ENCODE results near the gene PLSCR2. TPM values are rescaled to one million over a fixed set of nuclear protein-coding genes. Genes with fewer than 3 reads are reported as not detected.
"Not testable (repeated sequence)": the region's sequence is repeated elsewhere in the genome, so short reads cannot be mapped to it uniquely, and the experiment has no call there.

Gene PLSCR2
- total and polyA plus RNA-seq, 2 experiments from 2014 or later = not detected

DNA sequence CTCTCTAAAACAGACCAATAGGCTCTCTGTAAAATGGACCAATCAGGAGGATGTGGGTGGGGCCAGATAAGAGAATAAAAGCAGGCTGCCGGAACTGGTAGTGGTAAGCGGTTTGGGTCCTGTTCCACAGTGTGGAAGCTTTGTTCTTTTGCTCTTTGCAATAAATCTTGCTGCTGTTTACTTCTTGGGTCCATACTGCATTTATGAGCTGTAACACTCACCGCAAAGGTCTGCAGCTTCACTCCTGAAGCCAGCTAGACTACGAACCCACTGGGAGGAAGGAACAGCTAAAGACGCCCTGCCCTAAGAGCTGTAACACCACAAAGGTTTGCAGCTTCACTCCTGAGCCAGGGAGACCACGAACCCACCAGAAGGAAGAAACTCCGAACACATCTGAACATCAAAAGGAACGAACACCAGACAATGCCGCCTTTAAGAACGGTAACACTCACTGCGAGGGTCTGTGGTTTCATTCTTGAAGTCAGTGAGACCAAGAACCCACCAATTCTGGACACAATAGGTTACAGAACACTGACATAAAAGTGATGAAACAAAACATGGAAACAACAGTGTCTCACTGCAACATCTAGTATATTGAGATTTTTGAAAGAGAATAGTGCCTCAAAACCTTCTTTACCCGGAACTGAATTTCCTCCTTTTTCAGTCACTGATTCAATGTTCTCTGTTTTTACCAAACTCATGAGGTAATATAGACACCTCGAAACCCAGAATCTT lies 28.8 kb upstream of the PLSCR2 start:
- Histone ChIP-seq H2AFZ (no peak overlapping the region), H3F3A (ENCODE audit: insufficient read depth) (peaks cover 16% of the 10 kb centered on the region), H3K27me3 (replicated peaks; ENCODE audit: insufficient read depth) (no peaks in the 10 kb centered on the region), H3K9me3 (ENCODE audit: low read depth) (no peaks in the 10 kb centered on the region), H3K4me2 (ENCODE audit: unreplicated experiment) (no peak overlapping the region), H3K4me1 (ENCODE audit: insufficient read depth) (peaks cover 12% of the 10 kb centered on the region), H3K27ac (no peak overlapping the region), H3K9ac (no peak overlapping the region), H3K79me2 (ENCODE audit: insufficient read depth) (no peaks in the 10 kb centered on the region), H4K20me1 (ENCODE audit: insufficient read depth) (no peaks in the 10 kb centered on the region), H3K36me3 (ENCODE audit: low read depth) (no peaks in the 10 kb centered on the region), H3K9me2 (ENCODE audit: insufficient read depth) (no peaks in the 10 kb centered on the region; the same call in 1 of the 2 replicates), H3K4me3 (no peak overlapping the region)
- TF ChIP-seq EZH2 (IDR thresholded peaks at IDR 0.05; ENCODE audit: insufficient read depth, poor library complexity, severe bottlenecking) (no peak), EZH2phosphoT487 (IDR thresholded peaks at IDR 0.05; ENCODE audit: insufficient read depth, low read depth) (no peak)
- WGBS, 2 experiments (ENCODE audit: low coverage in 1 of 2, low lambda C conversion rate in 2 of 2, missing lambda C conversion rate in 2 of 2) = 85 to 88% methylated on average over 13 of the region's 13 CpGs
- DNase-seq = no peak
- in situ Hi-C loops (cut with MboI) = no loop called here

- H3K4me2 ChIP-seq (ENCODE audit: unreplicated experiment); DNase-seq; H3K79me2 ChIP-seq (ENCODE audit: insufficient read depth); H2AFZ ChIP-seq; H3K4me3 ChIP-seq; in situ Hi-C loops (cut with MboI); H3K4me1 ChIP-seq (ENCODE audit: insufficient read depth); H3K9me3 ChIP-seq (ENCODE audit: low read depth); H3K9me2 ChIP-seq (ENCODE audit: insufficient read depth); H4K20me1 ChIP-seq (ENCODE audit: insufficient read depth); H3F3A ChIP-seq (ENCODE audit: insufficient read depth); H3K27me3 ChIP-seq (replicated peaks; ENCODE audit: insufficient read depth); H3K36me3 ChIP-seq (ENCODE audit: low read depth); H3K9ac ChIP-seq; H3K27ac ChIP-seq: not testable (repeated sequence)
- 92 to 93% methylated on average over 24 to 28 of the region's 28 CpGs for WGBS, 2 experiments (ENCODE audit: low coverage in 1 of 2, low lambda C conversion rate in 2 of 2, missing lambda C conversion rate in 2 of 2)
These were observed 27.9 kb upstream of the PLSCR2 start for GRCh38 chr3:146497145-146497843.

DNA sequence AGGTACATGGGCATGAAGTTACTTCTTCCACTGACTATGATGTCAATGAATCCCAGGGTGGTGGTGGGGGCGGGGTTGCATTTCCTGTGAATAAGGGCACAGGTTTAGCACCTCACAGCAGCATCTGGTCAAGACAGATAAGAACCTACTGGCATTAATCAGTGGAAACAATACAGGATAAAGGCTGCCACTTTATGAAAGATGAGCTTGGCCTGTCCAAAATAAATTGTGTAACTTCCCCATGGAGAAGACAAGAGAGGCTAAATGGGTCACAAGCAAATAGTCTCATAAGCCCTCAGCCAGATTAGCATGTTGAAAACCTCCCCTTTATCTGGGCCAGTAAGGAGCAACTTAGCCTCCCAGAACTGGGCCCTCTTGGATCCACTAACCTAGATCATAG lies 27.4 kb upstream of the PLSCR2 start:
- H3K27ac ChIP-seq = no peak overlapping the region
- in situ Hi-C loops (cut with MboI) = no loop called here
- no peaks in the 10 kb centered on the region for H3K36me3 ChIP-seq (ENCODE audit: low read depth)
- 50 to 71% methylated on average over 1 of the region's 1 CpG for WGBS, 2 experiments (ENCODE audit: low coverage in 1 of 2, low lambda C conversion rate in 2 of 2, missing lambda C conversion rate in 2 of 2)
- no peak overlapping the region for H3K4me2 ChIP-seq (ENCODE audit: unreplicated experiment)
- no peak overlapping the region for H3K9ac ChIP-seq
- TF ChIP-seq EZH2phosphoT487 (IDR thresholded peaks at IDR 0.05; ENCODE audit: insufficient read depth, low read depth) (no peak), EZH2 (IDR thresholded peaks at IDR 0.05; ENCODE audit: insufficient read depth, poor library complexity, severe bottlenecking) (no peak)
- no peaks in the 10 kb centered on the region; the same call in 1 of the 2 replicates for H3K9me2 ChIP-seq (ENCODE audit: insufficient read depth)
- no peaks in the 10 kb centered on the region for H3K79me2 ChIP-seq (ENCODE audit: insufficient read depth)
- 0 out of 2 replicates have a peak, but pooled peaks cover 8% of the 10 kb centered on the region for H3K4me1 ChIP-seq (ENCODE audit: insufficient read depth)
- H3F3A ChIP-seq (ENCODE audit: insufficient read depth) = peaks cover 11% of the 10 kb centered on the region
- H3K27me3 ChIP-seq (replicated peaks; ENCODE audit: insufficient read depth) = no peaks in the 10 kb centered on the region
- no peak overlapping the region for H2AFZ ChIP-seq
- no peaks in the 10 kb centered on the region for H3K9me3 ChIP-seq (ENCODE audit: low read depth)
- no peak for DNase-seq
- no peak overlapping the region for H3K4me3 ChIP-seq
- H4K20me1 ChIP-seq (ENCODE audit: insufficient read depth) = no peaks in the 10 kb centered on the region

DNA sequence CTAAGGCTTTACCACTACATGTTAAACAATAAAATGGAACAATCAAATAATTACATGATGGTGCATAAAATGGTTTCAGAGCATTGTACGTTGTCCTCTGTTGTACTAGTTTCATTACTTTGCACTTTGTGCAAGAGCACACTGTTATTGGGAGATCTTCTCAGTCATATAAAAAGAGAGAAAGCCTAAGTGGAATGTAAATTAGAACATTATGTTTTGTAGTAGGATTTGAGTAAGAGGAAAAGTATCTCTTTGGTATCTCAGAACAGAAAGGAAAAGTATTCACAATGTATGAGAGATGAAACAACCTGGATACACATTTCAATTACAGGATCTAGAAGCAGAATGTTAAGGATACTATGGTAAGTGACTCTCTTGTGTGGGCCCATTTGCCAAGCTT lies 26.9 kb upstream of the PLSCR2 start:
- no peaks in the 10 kb centered on the region for H3K36me3 ChIP-seq (ENCODE audit: low read depth)
- in situ Hi-C loops (cut with MboI) = no loop called here
- H3K27me3 ChIP-seq (replicated peaks; ENCODE audit: insufficient read depth) = no peaks in the 10 kb centered on the region
- no peak overlapping the region for H2AFZ ChIP-seq
- 0 out of 2 replicates have a peak, but pooled peaks cover 11% of the 10 kb centered on the region for H3K4me1 ChIP-seq (ENCODE audit: insufficient read depth)
- no peaks in the 10 kb centered on the region; the same call in 1 of the 2 replicates for H3K9me2 ChIP-seq (ENCODE audit: insufficient read depth)
- no peak overlapping the region for H3K27ac ChIP-seq
- no peaks in the 10 kb centered on the region for H3K79me2 ChIP-seq (ENCODE audit: insufficient read depth)
- H3K9ac ChIP-seq = no peak overlapping the region
- 36 to 43% methylated on average over 1 of the region's 1 CpG for WGBS, 2 experiments (ENCODE audit: low coverage in 1 of 2, low lambda C conversion rate in 2 of 2, missing lambda C conversion rate in 2 of 2)
- peak; percentile 25 for DNase-seq
- no peaks in the 10 kb centered on the region for H3K9me3 ChIP-seq (ENCODE audit: low read depth)
- peaks cover 15% of the 10 kb centered on the region for H3F3A ChIP-seq (ENCODE audit: insufficient read depth)
- TF ChIP-seq EZH2phosphoT487 (IDR thresholded peaks at IDR 0.05; ENCODE audit: insufficient read depth, low read depth) (no peak), EZH2 (IDR thresholded peaks at IDR 0.05; ENCODE audit: insufficient read depth, poor library complexity, severe bottlenecking) (no peak)
- H4K20me1 ChIP-seq (ENCODE audit: insufficient read depth) = no peaks in the 10 kb centered on the region
- H3K4me2 ChIP-seq (ENCODE audit: unreplicated experiment) = no peak overlapping the region
- no peak overlapping the region for H3K4me3 ChIP-seq
